ENCODE data around the gene COL21A1. TPM values are rescaled to one million over a fixed set of nuclear protein-coding genes. Genes with fewer than 3 reads are reported as not detected.

COL21A1 gene
- total RNA-seq, 4 donors from 2014 or later, result 4.2 to 15.2 (median 4.9) TPM

- 90% methylated on average over 1 of the region's 1 CpG for WGBS
Measured at GRCh38 chr6:56093776-56094175, 153.6 kb downstream of the COL21A1 start.

GRCh38 chr6:56091159-56091869 lies 156.1 kb downstream of the COL21A1 start:
- Histone ChIP-seq H3K27ac (peak overlapping the region; percentile 49), H3K27me3 (no peaks in the 10 kb centered on the region), H3K36me3 (no peaks in the 10 kb centered on the region), H3K9me3 (peaks cover 6% of the 10 kb centered on the region), H3K4me3 (no peak overlapping the region), H3K4me1 (peaks cover 3% of the 10 kb centered on the region)
- no peak for TF ChIP-seq EP300 (IDR thresholded peaks at IDR 0.05)
- TF ChIP-seq POLR2AphosphoS5 (IDR thresholded peaks at IDR 0.05), result no peak
- no peak for TF ChIP-seq POLR2A (IDR thresholded peaks at IDR 0.05)
- no peak for TF ChIP-seq CTCF (IDR thresholded peaks at IDR 0.05)
- no peak for DNase-seq (ENCODE audit: low spot score in 2 of 2)
- 47% methylated on average over 3 of the region's 3 CpGs for WGBS

More at GRCh38 chr6:56093776-56094175, 153.6 kb downstream of the COL21A1 start:
- Histone ChIP-seq H3K4me3 (no peak overlapping the region), H3K36me3 (no peaks in the 10 kb centered on the region), H3K4me1 (peaks cover 3% of the 10 kb centered on the region), H3K27me3 (no peaks in the 10 kb centered on the region), H3K27ac (no peak overlapping the region), H3K9me3 (no peaks in the 10 kb centered on the region)
- no peak for TF ChIP-seq EP300 (IDR thresholded peaks at IDR 0.05)
- no peak for TF ChIP-seq POLR2AphosphoS5 (IDR thresholded peaks at IDR 0.05)
- TF ChIP-seq CTCF (IDR thresholded peaks at IDR 0.05), result no peak
- no peak for TF ChIP-seq POLR2A (IDR thresholded peaks at IDR 0.05)
- no peak for DNase-seq (ENCODE audit: low spot score in 2 of 2)

DNA sequence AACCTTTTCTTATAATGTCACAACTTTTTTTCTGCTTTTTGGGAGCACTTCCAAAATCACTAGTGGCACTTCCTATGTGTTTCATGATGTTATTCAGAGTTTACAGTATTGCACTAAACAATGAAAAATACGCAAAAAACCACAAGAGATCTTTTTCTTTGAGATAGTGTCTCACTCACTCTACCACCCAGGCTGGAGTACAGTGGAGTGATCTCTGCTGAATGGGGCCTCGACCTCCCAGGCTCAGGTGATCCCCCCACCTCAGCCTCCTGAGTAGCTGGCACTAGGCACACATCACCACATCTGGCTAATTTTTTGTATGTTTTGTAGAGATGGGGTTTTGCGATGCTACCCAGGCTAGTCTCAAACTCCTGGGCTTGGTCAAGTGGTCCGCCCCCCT lies 158.7 kb downstream of the COL21A1 start:
- H3K27ac ChIP-seq, result no peak overlapping the region
- no peaks in the 10 kb centered on the region for H3K27me3 ChIP-seq
- 92% methylated on average over 4 of the region's 4 CpGs for WGBS
- H3K4me1 ChIP-seq, result peaks cover 3% of the 10 kb centered on the region
- DNase-seq (ENCODE audit: low spot score in 2 of 2), result no peak
- H3K9me3 ChIP-seq, result peaks cover 6% of the 10 kb centered on the region
- no peaks in the 10 kb centered on the region for H3K36me3 ChIP-seq
- no peak for TF ChIP-seq CTCF (IDR thresholded peaks at IDR 0.05)
- TF ChIP-seq POLR2A (IDR thresholded peaks at IDR 0.05), result no peak
- no peak for TF ChIP-seq EP300 (IDR thresholded peaks at IDR 0.05)
- TF ChIP-seq POLR2AphosphoS5 (IDR thresholded peaks at IDR 0.05), result no peak
- H3K4me3 ChIP-seq, result no peak overlapping the region

GRCh38 chr6:56087421-56087820 lies 160.0 kb downstream of the COL21A1 start:
- Histone ChIP-seq H3K27me3 (no peaks in the 10 kb centered on the region), H3K36me3 (no peaks in the 10 kb centered on the region), H3K27ac (no peak overlapping the region), H3K4me3 (no peak overlapping the region), H3K9me3 (peaks cover 6% of the 10 kb centered on the region), H3K4me1 (peaks cover 3% of the 10 kb centered on the region)
- DNase-seq (ENCODE audit: low spot score in 2 of 2), result no peak
- TF ChIP-seq POLR2A (IDR thresholded peaks at IDR 0.05) (no peak), CTCF (IDR thresholded peaks at IDR 0.05) (no peak), EP300 (IDR thresholded peaks at IDR 0.05) (no peak), POLR2AphosphoS5 (IDR thresholded peaks at IDR 0.05) (no peak)

DNA sequence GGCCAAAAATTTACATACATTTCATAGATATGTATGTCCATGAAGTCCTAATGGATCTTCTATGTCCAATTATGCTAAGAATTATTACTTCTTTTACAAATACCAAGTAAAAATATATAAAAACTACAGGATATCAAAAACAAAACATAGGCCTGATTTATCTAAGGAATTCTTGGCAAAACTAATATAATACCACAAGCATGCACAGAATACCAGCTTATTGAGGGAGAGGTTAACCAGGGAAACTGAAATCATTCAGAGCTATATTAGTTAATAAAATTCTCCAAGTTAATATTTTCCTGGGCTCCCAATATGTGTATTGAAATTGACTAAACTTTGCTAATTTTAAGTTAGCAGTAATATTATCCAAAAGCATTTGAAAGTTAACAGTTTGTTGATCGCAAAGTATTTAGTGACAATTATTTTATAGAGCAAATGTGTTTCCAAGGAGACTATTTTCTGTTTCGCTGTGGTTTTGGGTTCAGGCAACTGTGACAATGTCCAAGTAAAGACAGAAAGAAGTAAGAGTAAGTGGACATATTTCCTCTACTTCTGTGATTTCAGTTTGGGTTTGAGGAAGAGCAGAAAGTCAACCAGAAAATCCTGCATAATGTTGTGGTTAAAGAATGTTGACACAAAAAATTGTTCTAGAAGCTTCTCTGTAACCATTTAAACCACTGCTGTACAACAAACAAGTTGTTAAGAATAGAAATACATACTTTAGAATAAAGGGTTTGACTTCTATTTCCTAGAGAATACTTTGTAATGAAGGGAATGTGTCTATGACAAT lies 167.4 kb downstream of the COL21A1 start:
- Histone ChIP-seq H3K36me3 (no peaks in the 10 kb centered on the region), H3K9me3 (no peaks in the 10 kb centered on the region), H3K4me1 (no peaks in the 10 kb centered on the region), H3K4me3 (no peak overlapping the region), H3K27ac (no peak overlapping the region), H3K27me3 (no peaks in the 10 kb centered on the region)
- WGBS, result 96% methylated on average over 2 of the region's 2 CpGs
- no peak for DNase-seq (ENCODE audit: low spot score in 2 of 2)
- TF ChIP-seq POLR2A (IDR thresholded peaks at IDR 0.05) (no peak), POLR2AphosphoS5 (IDR thresholded peaks at IDR 0.05) (no peak), CTCF (IDR thresholded peaks at IDR 0.05) (no peak), EP300 (IDR thresholded peaks at IDR 0.05) (no peak)
